GM19397 (cell line): Measurements from ENCODE around the gene HEXIM2.

Source experiments
- ATAC-seq: cut with Tn5 transposase; IDR thresholded peaks from one replicate; pipeline ENCODE4 v1.9.1; 2021; ENCODE audit warnings: mild to moderate bottlenecking, moderate library complexity; ENCODE audit not compliant: unreplicated experiment

HEXIM2 gene

GRCh38 chr17:45143767-45144198 is 17.9 kb upstream of the HEXIM2 start:
- no peak for ATAC-seq

GRCh38 chr17:45144199-45145034 is 17.3 kb upstream of the HEXIM2 start:
- no peak for ATAC-seq

DNA sequence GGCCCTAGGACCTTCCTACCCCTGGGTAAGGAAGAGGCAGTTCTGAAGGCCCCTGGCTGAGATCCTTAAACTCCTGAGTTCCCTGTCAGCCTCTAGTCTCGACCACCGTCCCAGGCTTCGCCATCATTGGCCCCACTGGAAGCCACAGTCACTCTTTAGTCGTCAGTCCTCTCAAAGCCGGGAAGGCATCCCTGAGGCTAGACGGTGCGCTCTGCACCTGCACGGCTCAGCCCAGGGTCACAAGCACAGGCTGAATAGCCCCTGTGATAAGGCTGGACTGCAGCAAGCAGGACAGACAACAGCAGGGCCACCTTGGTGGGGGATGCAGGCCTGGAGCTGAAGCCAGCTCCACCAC is 16.7 kb upstream of the HEXIM2 start:
- no peak for ATAC-seq

DNA sequence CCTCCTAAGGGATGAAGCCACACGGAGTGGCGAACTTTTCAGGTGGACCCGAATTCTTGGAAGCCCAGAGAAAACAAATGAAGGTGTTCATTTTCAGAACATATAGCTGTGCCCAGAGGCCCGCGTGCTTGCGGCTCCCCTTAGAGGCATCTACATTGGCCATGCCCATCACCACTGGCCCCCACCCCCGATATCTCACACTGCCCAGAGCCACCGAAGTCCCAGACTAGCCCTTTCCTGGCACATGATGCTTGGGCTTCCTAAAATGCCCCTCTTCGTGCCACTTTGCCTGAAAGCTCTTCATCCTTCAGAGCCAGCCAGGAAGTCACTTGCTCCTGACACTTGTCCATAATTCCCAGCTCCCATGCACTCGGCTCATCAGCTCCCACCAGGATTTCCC is 15.5 kb upstream of the HEXIM2 start:
- no peak for ATAC-seq

- ATAC-seq: no peak
Observed at GRCh38 chr17:45146592-45146889, 15.1 kb upstream of the HEXIM2 start.

- ATAC-seq: no peak
Observed at GRCh38 chr17:45146890-45147580, 14.6 kb upstream of the HEXIM2 start.

- no peak for ATAC-seq
Observed at GRCh38 chr17:45147581-45148182, 14.0 kb upstream of the HEXIM2 start.

- ATAC-seq: peak; percentile 73
Observed at GRCh38 chr17:45148183-45149036, 13.3 kb upstream of the HEXIM2 start, which contains the start of gene HEXIM1. Gene HEXIM1 (plus strand): TSS chr17:45148475. CDS start chr17:45149191, 716 bp downstream.

GRCh38 chr17:45149037-45149668 is 12.5 kb upstream of the HEXIM2 start:
- ATAC-seq: peak; percentile 21

- ATAC-seq: no peak
Observed at GRCh38 chr17:45149669-45150664, 11.7 kb upstream of the HEXIM2 start.

GRCh38 chr17:45150911-45151809 is 10.5 kb upstream of the HEXIM2 start:
- no peak for ATAC-seq

- no peak for ATAC-seq
Observed at GRCh38 chr17:45155029-45155428, 6.6 kb upstream of the HEXIM2 start.

DNA sequence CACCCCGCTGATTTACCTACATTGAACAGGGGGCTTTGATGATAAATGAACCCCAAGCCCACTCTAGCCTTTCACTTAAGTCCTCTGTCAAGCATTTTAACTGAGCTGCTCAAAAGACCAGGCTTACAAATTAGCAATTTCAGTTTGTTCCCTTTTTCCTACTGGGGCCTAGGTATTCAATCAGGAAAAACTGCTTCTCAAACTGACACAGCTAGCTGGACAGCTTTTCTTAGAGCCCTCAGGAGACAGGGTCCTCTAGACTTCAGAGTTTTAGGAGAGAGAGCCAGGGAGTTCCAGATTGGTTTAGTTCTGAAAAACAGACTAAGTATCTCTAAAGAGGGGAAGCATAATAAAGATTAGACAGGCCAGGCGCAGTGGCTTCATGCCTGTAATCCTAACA is 6.2 kb upstream of the HEXIM2 start:
- ATAC-seq: no peak

GRCh38 chr17:45156242-45156641 is 5.4 kb upstream of the HEXIM2 start:
- no peak for ATAC-seq

DNA sequence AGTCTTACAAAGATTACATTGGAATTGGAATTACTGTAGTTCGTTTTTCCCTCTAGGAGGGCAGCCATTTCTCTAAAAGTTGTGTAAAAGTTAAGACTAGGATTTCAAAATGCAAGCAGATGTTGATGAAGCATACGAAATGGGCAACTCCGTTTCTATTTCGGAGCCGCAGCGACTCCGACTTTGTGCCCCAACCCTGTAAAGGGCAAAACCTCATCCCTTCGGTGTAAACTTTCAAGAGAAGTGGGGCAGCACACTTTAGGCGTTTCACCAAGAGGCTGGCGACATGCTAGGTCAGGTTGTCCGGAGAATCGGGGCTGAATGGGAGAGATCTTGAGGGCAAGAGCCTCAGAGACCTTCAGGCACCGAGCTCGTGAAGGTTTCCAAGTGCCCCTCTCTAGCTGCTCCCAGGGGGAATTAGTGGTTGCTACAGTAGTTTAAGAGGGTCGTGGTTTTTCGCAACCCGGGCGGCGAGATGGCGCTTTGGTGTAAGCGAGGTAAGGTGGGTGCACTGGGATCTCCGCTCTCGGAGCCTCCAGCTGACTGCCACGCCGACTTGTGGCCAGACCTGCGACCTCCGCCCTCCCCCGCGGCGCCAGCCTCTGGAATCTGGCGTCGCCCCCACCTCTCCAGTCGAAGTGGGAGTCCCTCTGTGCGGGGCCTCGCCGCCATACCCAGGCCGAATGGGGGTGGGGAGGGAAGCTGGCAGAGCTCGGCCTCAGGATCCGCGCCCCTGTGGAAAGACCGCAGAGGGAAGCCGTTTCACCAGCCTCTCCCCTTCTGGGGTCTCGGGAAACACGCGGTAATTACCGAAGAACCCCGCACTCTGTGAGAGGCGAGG is 1.0 kb upstream of the HEXIM2 start:
- ATAC-seq: peak; percentile 24

DNA sequence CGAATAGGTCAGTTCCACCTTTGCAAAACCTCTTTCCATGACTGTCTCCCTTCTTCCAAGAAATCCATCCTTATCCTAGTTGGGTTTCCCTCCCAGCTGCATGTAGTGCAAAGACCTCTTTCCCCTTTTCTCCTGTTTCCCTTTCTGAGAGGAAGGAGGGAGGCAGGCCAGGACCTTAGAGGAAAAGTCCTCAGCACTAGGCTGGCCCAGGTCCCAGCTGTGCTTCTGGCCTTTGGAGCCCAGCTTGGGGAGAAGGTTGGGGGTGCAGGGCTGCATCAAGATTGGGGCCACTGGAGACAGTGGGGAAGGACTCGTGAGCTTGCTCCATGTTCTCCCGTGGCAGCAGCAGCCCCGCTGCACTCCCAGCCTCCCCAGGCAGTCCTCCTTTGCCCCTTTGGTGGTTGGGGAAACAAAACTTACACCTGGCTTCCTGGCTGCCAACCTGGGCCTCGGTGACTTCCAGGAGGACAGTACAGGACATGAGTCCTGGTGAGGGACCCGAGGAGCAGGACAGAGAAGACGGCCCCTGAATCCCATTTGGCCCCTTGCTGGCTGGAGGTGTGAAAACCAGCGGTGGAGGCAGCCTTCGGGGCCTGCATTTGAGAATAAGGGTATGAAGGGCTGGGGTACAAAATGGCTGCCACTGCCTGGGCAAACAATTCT is 481 bp downstream of the HEXIM2 start:
- no peak for ATAC-seq

DNA sequence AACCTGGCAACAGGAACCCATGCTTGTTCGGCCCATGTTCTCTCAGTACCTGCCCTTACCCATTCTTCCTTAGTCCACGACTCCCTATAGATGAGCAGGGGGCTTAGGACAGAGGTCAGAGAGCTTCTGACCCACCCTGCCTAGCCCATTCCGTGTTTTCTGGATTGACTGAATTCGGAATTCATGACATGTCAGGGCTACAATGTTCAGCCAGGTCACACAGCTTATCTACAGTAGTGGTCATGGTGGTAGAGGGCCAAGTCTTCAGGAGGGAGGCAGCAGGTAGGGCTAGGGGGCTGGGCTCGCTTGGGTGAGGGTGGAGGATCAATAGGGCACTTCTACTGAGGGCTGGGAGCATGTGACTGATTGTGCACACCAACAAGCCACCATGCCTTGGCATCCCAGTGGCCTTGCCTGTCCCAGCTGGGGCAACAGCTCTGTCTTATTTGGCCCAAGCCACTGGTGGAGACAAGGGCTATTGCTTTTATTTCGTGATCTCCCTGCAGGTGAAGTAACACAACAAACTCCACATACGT is 3.1 kb downstream of the HEXIM2 start:
- ATAC-seq: no peak
